ENCODE measurements around the gene GPC6. TPM values are rescaled to one million over a fixed set of nuclear protein-coding genes. Genes with fewer than 3 reads are reported as not detected.

Gene GPC6
- total and polyA plus RNA-seq, 2 experiments from 2014 or later, result 14.4 to 20.8 TPM

- Histone ChIP-seq H3K27ac (peak overlapping the region; percentile 10; the same call in 1 of the 2 replicates), H3K9me3 (ENCODE audit: low read depth) (no peaks in the 10 kb centered on the region), H3K9me2 (ENCODE audit: insufficient read depth) (no peaks in the 10 kb centered on the region), H3K4me3 (no peak overlapping the region), H3K4me2 (ENCODE audit: unreplicated experiment) (peak overlapping the region; percentile 52), H2AFZ (0 out of 2 replicates have a peak overlapping the region, but pooled peaks have one; percentile 3), H3K27me3 (replicated peaks; ENCODE audit: insufficient read depth) (no peaks in the 10 kb centered on the region), H3K4me1 (ENCODE audit: insufficient read depth) (peaks cover 23% of the 10 kb centered on the region), H4K20me1 (ENCODE audit: insufficient read depth) (no peaks in the 10 kb centered on the region), H3K9ac (no peak overlapping the region), H3K79me2 (ENCODE audit: insufficient read depth) (no peaks in the 10 kb centered on the region), H3K36me3 (ENCODE audit: low read depth) (no peaks in the 10 kb centered on the region), H3F3A (ENCODE audit: insufficient read depth) (peaks cover 5% of the 10 kb centered on the region; the same call in 1 of the 2 replicates)
- no peak for TF ChIP-seq EZH2 (IDR thresholded peaks at IDR 0.05; ENCODE audit: insufficient read depth, poor library complexity, severe bottlenecking)
- no peak for TF ChIP-seq EZH2phosphoT487 (IDR thresholded peaks at IDR 0.05; ENCODE audit: insufficient read depth, low read depth)
- in situ Hi-C loops (cut with MboI), result no loop called here
- 67 to 78% methylated on average over 4 of the region's 4 CpGs for WGBS, 2 experiments (ENCODE audit: low coverage in 1 of 2, low lambda C conversion rate in 2 of 2, missing lambda C conversion rate in 2 of 2)
- DNase-seq, result no peak
Observed at GRCh38 chr13:94233837-94234236, 1007.2 kb downstream of the GPC6 start.

- in situ Hi-C loops (cut with MboI), result no loop called here
- Histone ChIP-seq H3F3A (ENCODE audit: insufficient read depth) (peaks cover 13% of the 10 kb centered on the region; the same call in 1 of the 2 replicates), H3K27ac (no peak overlapping the region)
Observed at GRCh38 chr13:94234738-94235137, 1008.1 kb downstream of the GPC6 start.

GRCh38 chr13:94236132-94236531 lies 1009.5 kb downstream of the GPC6 start:
- no peaks in the 10 kb centered on the region for H3K27me3 ChIP-seq (replicated peaks; ENCODE audit: insufficient read depth)
- no peaks in the 10 kb centered on the region for H3K9me2 ChIP-seq (ENCODE audit: insufficient read depth)
- H3K36me3 ChIP-seq (ENCODE audit: low read depth), result no peaks in the 10 kb centered on the region
- H3K4me3 ChIP-seq, result no peak overlapping the region
- no peak overlapping the region for H3K9ac ChIP-seq
- peaks cover 32% of the 10 kb centered on the region for H3K4me1 ChIP-seq (ENCODE audit: insufficient read depth)
- 87 to 93% methylated on average over 2 of the region's 2 CpGs for WGBS, 2 experiments (ENCODE audit: low coverage in 1 of 2, low lambda C conversion rate in 2 of 2, missing lambda C conversion rate in 2 of 2)
- in situ Hi-C loops (cut with MboI), result no loop called here
- H2AFZ ChIP-seq, result no peak overlapping the region
- no peaks in the 10 kb centered on the region for H4K20me1 ChIP-seq (ENCODE audit: insufficient read depth)
- H3K27ac ChIP-seq, result no peak overlapping the region
- peaks cover 13% of the 10 kb centered on the region; the same call in 1 of the 2 replicates for H3F3A ChIP-seq (ENCODE audit: insufficient read depth)
- peak overlapping the region; percentile 11 for H3K4me2 ChIP-seq (ENCODE audit: unreplicated experiment)
- H3K79me2 ChIP-seq (ENCODE audit: insufficient read depth), result no peaks in the 10 kb centered on the region
- no peak for DNase-seq
- no peak for TF ChIP-seq EZH2 (IDR thresholded peaks at IDR 0.05; ENCODE audit: insufficient read depth, poor library complexity, severe bottlenecking)
- no peak for TF ChIP-seq EZH2phosphoT487 (IDR thresholded peaks at IDR 0.05; ENCODE audit: insufficient read depth, low read depth)
- H3K9me3 ChIP-seq (ENCODE audit: low read depth), result no peaks in the 10 kb centered on the region

More at GRCh38 chr13:94234738-94235137, 1008.1 kb downstream of the GPC6 start:
- 85 to 92% methylated on average over 2 of the region's 2 CpGs for WGBS, 2 experiments (ENCODE audit: low coverage in 1 of 2, low lambda C conversion rate in 2 of 2, missing lambda C conversion rate in 2 of 2)
- H3K4me2 ChIP-seq (ENCODE audit: unreplicated experiment), result no peak overlapping the region
- H3K27me3 ChIP-seq (replicated peaks; ENCODE audit: insufficient read depth), result no peaks in the 10 kb centered on the region
- H3K4me1 ChIP-seq (ENCODE audit: insufficient read depth), result peaks cover 31% of the 10 kb centered on the region
- TF ChIP-seq EZH2 (IDR thresholded peaks at IDR 0.05; ENCODE audit: insufficient read depth, poor library complexity, severe bottlenecking) (no peak), EZH2phosphoT487 (IDR thresholded peaks at IDR 0.05; ENCODE audit: insufficient read depth, low read depth) (no peak)
- H3K79me2 ChIP-seq (ENCODE audit: insufficient read depth), result no peaks in the 10 kb centered on the region
- no peaks in the 10 kb centered on the region for H3K9me2 ChIP-seq (ENCODE audit: insufficient read depth)
- no peak overlapping the region for H3K9ac ChIP-seq
- H3K9me3 ChIP-seq (ENCODE audit: low read depth), result no peaks in the 10 kb centered on the region
- DNase-seq, result no peak
- H2AFZ ChIP-seq, result no peak overlapping the region
- no peak overlapping the region for H3K4me3 ChIP-seq
- H3K36me3 ChIP-seq (ENCODE audit: low read depth), result no peaks in the 10 kb centered on the region
- H4K20me1 ChIP-seq (ENCODE audit: insufficient read depth), result no peaks in the 10 kb centered on the region

GRCh38 chr13:94236872-94237271 lies 1010.3 kb downstream of the GPC6 start:
- Histone ChIP-seq H3K9ac (no peak overlapping the region), H3K9me3 (ENCODE audit: low read depth) (no peaks in the 10 kb centered on the region), H3K79me2 (ENCODE audit: insufficient read depth) (no peaks in the 10 kb centered on the region), H3F3A (ENCODE audit: insufficient read depth) (peaks cover 13% of the 10 kb centered on the region; the same call in 1 of the 2 replicates), H3K4me2 (ENCODE audit: unreplicated experiment) (no peak overlapping the region), H3K4me3 (no peak overlapping the region), H3K27ac (no peak overlapping the region), H3K36me3 (ENCODE audit: low read depth) (no peaks in the 10 kb centered on the region), H3K27me3 (replicated peaks; ENCODE audit: insufficient read depth) (no peaks in the 10 kb centered on the region), H3K9me2 (ENCODE audit: insufficient read depth) (no peaks in the 10 kb centered on the region), H2AFZ (no peak overlapping the region), H3K4me1 (ENCODE audit: insufficient read depth) (peaks cover 32% of the 10 kb centered on the region), H4K20me1 (ENCODE audit: insufficient read depth) (no peaks in the 10 kb centered on the region)
- no peak for DNase-seq
- TF ChIP-seq EZH2 (IDR thresholded peaks at IDR 0.05; ENCODE audit: insufficient read depth, poor library complexity, severe bottlenecking), result no peak
- in situ Hi-C loops (cut with MboI), result no loop called here

- Histone ChIP-seq H3K27me3 (replicated peaks; ENCODE audit: insufficient read depth) (no peaks in the 10 kb centered on the region), H3K4me1 (ENCODE audit: insufficient read depth) (peaks cover 20% of the 10 kb centered on the region), H3K79me2 (ENCODE audit: insufficient read depth) (no peaks in the 10 kb centered on the region), H2AFZ (no peak overlapping the region), H3K4me3 (no peak overlapping the region), H3K27ac (peak overlapping the region; percentile 8; the same call in 1 of the 2 replicates), H4K20me1 (ENCODE audit: insufficient read depth) (no peaks in the 10 kb centered on the region), H3K9ac (no peak overlapping the region), H3K4me2 (ENCODE audit: unreplicated experiment) (peak overlapping the region; percentile 62), H3K36me3 (ENCODE audit: low read depth) (no peaks in the 10 kb centered on the region), H3K9me3 (ENCODE audit: low read depth) (no peaks in the 10 kb centered on the region), H3K9me2 (ENCODE audit: insufficient read depth) (no peaks in the 10 kb centered on the region), H3F3A (ENCODE audit: insufficient read depth) (peaks cover 13% of the 10 kb centered on the region; the same call in 1 of the 2 replicates)
- in situ Hi-C loops (cut with MboI), result no loop called here
- TF ChIP-seq EZH2phosphoT487 (IDR thresholded peaks at IDR 0.05; ENCODE audit: insufficient read depth, low read depth) (peak; percentile 84; the same call in 1 of the 2 replicates), EZH2 (IDR thresholded peaks at IDR 0.05; ENCODE audit: insufficient read depth, poor library complexity, severe bottlenecking) (no peak)
- DNase-seq, result peak; percentile 85
- 5 to 6% methylated on average over 3 of the region's 3 CpGs for WGBS, 2 experiments (ENCODE audit: low coverage in 1 of 2, low lambda C conversion rate in 2 of 2, missing lambda C conversion rate in 2 of 2)
Observed at GRCh38 chr13:94239135-94239534, 1012.5 kb downstream of the GPC6 start.

All from GM23248 (cell line).